Stimulated activated CD8-positive, alpha-beta memory T cell treated with anti-CD3 and anti-CD28 coated beads, Interleukin-2, amount 100 ng/mL, for 48 hours (primary cell): Measurements from ENCODE around the gene MEGF10.

Source experiments
- DNase-seq, 2 donors: peaks; one replicate each; pipeline ENCODE4 v3.0.0-alpha.2; 2020; ENCODE audit warnings: low read depth in 2 of 2

Gene MEGF10

GRCh38 chr5:127369796-127370195, 79.2 kb downstream of the MEGF10 start:
- DNase-seq, result no peak

DNA sequence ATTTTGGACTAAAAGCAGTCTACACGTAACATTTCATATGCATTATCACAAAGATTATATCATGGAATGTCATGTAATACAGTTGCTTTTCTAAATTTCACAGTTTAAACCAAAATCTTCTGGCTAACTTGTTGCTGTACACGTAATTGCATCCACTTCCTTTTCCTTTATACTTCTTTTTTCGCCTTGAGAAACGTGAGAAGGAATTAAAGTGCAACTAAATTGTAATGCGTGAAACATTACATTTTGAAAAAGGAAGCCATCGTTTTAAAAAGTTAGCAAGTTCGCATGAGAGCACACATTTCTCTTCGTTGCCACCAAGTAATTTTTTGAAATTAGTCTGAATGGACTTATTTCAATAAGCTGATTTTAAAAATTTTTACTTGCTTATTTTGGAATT, 80.0 kb downstream of the MEGF10 start:
- no peak for DNase-seq

- no peak for DNase-seq
These were observed 83.4 kb downstream of the MEGF10 start for GRCh38 chr5:127373858-127374491.

- no peak for DNase-seq
These were observed 84.5 kb downstream of the MEGF10 start for GRCh38 chr5:127375124-127375523.

- no peak for DNase-seq
These were observed 85.0 kb downstream of the MEGF10 start for GRCh38 chr5:127375544-127376091.

- DNase-seq, result no peak
These were observed 87.1 kb downstream of the MEGF10 start for GRCh38 chr5:127377651-127378050.

DNA sequence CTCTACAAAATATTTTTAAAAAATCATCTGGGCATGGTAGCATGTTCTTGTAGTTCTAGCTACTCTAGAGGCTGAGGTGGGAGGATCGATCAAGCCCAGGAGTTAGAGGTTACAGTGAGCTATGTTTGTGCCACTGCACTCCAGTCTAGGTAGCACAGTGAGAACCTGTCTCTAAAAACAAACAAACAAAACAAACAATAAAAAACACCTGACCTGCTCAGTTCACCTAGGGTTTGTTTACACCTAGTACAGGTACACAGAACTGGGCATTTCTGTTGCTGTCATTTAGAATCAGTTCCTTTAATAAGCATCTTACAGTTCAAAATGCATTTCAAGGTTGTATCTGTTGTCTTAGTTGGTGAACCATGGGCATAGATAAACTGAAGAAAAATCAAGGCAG, 95.3 kb downstream of the MEGF10 start:
- no peak for DNase-seq

- no peak for DNase-seq
These were observed 96.0 kb downstream of the MEGF10 start for GRCh38 chr5:127386557-127386956.

DNA sequence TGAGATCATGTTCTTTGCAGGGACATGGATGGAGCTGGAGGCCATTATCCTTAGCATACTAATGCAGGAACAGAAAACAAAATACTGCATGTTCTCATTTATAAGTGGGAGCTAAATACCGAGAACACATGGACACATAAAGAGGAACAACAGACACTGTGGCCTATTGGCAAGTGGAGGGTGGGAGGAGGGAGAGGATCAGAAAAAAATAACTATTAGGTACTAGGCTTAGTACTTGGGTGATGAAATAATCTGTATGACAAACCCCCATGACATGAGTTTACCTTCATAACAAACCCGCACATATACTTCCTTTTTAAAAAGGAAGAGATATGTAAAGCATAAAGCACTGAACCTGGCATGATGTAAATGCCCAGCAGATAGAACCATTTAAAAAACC, 99.0 kb downstream of the MEGF10 start:
- no peak for DNase-seq

GRCh38 chr5:127392762-127393161, 102.2 kb downstream of the MEGF10 start:
- no peak for DNase-seq

- DNase-seq, result no peak
These were observed 106.0 kb downstream of the MEGF10 start for GRCh38 chr5:127396490-127397155.

GRCh38 chr5:127398508-127398907, 107.9 kb downstream of the MEGF10 start:
- DNase-seq, result no peak

DNA sequence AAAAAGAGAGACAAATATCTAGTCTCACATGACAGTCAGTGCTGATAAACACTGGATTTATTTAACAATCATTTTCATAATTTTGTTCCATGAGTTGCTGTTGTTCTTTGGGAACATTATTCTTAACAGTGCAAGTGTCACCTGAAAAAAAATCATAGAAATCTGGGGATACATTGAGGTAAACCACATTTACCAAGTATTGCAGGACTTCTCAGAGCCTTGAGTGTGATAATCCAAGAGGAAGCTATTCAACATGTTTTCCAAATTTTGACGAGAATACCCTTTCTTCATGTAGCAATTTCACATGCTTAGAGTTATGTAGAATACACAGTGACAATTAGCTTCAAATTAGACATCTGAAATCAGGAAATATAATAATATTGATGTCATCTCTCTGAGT, 108.5 kb downstream of the MEGF10 start:
- DNase-seq, result no peak

DNA sequence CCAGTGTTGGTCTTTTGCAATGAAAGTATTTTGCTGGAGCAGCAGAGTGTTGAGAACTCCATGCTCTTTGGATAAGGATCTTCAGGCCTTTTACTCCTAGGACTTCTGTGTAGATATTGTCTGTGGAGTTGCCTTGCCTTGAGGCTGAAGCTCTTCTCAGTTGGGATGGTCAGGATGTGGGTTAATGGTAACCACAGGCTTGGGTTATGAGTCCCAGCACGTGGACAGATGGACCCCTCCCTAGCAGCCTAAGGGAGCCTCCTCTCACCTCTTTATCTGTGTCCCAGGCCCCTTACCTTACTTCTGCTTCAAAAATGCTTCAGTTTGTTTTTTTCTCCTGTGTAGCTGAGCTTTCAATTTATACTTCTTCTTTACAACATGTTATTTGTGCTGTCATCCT, 109.9 kb downstream of the MEGF10 start:
- no peak for DNase-seq

DNA sequence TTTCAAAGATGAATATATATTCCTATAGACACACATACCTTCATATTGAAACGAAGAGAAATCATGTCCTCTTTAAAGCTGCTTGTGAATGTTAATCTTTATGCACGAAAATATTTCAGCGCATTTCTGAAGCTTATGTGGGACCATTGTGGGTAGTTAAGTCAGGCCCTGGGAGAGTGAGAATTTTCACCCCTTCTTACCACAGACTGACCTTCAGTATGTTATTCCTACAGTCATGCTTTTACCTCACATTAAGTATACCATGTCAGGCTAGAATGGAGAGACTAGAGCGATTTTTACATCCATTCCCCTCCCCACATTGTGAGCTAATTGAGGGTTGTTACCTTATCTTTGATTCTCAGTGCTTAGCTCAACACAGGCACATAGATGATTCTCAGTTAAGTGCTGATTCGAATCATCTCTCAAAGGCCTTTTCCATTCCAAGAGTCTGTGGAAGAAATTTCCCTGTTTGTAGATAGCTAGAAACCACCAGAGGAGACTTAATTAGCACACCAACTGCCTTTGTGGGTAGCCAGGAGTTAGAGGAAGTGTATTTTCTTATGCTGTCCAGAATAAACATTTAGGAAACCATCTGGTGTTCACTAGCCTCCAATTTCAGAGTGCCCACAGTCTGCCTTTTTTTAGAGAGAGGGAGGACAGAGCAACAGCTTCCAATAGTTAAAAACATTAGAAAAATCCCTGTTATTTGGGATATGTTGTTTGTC, 110.5 kb downstream of the MEGF10 start:
- DNase-seq, result no peak

- DNase-seq, result no peak
These were observed 111.8 kb downstream of the MEGF10 start for GRCh38 chr5:127402361-127402760.

- no peak for DNase-seq
These were observed 113.6 kb downstream of the MEGF10 start for GRCh38 chr5:127404190-127404589.

DNA sequence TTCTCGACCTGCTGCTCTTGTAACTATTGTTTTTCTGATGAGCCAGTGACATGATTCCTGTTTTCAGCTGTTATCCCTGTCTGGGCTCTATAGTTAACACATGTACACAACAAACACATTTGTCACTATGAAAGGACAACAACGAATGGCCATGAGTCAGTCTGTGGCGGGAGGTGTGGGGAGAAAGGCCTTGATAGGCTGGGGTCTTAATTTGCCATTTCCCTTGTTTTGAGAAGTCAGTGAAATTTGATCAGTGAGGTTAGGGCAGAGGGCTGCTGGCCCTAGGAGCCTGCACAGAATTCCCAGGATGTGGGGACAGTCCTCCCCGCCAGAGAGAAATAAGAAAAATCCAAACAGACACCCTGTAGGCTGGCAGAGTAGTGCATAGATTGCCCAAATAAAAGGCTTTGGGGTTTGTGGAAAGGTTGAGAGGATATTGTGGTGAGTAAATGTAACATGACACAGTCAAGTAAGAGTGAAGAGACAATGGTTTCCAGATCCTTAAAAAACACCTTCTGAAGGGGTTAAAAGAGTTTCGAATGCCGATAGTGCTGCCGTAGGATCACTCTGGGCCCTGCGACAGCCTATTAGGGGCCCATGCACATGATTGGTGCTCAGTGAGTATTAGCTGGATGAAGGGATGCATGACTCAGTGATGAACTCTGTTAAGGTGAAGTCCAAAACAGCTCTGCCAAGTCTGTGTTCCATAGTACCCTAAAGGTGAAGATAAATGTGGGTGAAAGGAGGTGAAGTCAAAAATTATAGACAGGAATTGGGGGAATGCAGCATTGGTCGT, 115.9 kb downstream of the MEGF10 start:
- DNase-seq, result no peak

DNA sequence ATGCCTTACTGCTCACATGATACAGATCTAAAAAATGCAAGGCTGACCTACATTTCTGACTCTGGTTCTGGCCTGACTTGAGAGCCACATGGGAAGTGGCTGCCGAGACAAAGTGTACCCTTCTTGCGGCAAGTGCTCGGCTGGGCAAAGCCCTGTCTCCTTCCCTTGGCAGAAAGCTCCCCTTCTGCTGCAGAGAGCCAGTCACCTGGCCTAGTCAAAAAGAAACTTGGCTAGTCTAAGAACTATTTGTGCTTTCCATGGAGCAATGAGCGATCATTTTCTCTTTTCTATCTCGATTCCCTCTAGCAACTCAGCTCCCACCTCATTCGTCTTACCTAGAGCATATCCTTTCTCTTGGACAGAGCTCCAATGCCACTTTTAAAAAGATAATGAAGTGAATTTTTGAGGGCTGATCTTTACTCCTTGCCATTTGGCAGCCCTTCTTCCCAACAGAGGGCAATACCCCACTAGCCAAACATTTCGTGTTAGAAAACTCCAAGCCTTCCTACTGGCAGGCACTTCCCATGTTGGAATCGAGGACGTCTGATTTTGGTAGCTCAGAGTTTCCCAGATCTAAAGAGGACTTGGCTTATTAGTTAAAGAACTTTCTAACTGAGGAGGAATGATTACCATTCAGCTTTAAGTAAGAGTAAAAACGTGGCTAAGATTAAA, 118.8 kb downstream of the MEGF10 start:
- no peak for DNase-seq

DNA sequence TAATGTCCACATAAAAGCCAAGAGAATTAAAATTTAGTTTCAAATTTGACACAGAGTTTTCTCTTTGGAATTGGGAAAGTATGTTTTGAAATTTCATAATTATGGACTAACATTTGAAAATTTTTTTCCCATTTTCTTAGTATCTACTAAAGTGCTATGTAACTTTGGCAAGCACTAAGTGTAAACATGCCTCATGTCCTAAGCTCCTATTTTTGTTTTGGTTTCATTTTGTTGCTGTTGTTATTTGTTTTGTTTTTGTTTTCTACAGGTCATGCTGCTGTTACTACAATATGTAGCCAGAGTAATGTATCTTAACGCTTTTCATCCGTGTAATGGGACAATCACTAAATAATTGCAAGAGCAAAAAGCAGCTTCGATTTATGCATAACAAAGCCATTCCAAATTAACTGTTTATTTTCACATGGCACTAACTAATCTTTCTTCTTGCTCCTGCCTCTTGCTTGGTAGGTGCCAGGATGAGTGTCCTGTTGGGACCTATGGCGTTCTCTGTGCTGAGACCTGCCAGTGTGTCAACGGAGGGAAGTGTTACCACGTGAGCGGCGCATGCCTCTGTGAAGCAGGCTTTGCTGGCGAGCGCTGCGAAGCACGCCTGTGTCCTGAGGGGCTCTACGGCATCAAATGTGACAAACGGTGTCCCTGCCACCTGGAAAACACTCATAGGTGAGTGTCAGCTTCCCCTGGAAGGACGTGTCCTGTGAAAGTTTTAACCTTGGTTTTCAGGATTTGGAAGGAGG, 119.5 kb downstream of the MEGF10 start:
- no peak for DNase-seq

DNA sequence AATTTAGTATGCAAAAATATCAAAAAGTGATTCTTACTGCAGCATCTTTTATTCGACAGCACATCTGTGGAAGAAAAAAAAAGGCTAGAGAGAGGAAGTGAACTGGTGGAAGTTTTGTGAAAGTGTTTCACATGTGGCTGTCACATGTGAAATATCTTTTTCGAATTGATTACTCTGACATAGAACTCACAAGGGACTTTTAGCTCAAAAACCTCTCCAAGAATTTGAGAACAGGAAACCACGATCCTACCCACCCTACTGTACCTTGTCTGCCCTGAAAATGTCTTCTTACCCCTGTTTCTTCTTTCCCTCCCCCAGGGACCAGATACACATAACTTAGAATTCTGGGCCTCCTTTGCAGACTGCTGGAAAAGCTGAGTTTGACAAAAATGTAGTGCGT, 120.4 kb downstream of the MEGF10 start:
- DNase-seq, result no peak
